Parathyroid adenoma (tissue), 2 donors: ENCODE data around the gene PRKRIP1.

ENCODE experiments used
- H2AFZ ChIP-seq: fragments of 300-600 bp; sonication (generic); one replicate; pipeline ENCODE4 v1.7.0; 2017; ENCODE audit warnings: antibody characterized with exemption, mild to moderate bottlenecking
- H3K27ac ChIP-seq: fragments of 300-600 bp; sonication (generic); one replicate; pipeline ENCODE4 v1.7.0; 2017
- H3K27me3 ChIP-seq: fragments of 300-600 bp; sonication (generic); one replicate; pipeline ENCODE4 v1.7.0; 2017; ENCODE audit warnings: low read length; ENCODE audit not compliant: control insufficient read depth, insufficient read depth
- H3K36me3 ChIP-seq: fragments of 300-600 bp; sonication (generic); one replicate; pipeline ENCODE4 v1.7.0; 2017; ENCODE audit warnings: low read length; ENCODE audit not compliant: control insufficient read depth, insufficient read depth
- H3K4me1 ChIP-seq: fragments of 300-600 bp; sonication (generic); one replicate; pipeline ENCODE4 v1.7.0; 2017; ENCODE audit warnings: control low read depth
- H3K4me2 ChIP-seq: fragments of 300-600 bp; sonication (generic); one replicate; pipeline ENCODE4 v1.7.0; 2017; ENCODE audit warnings: low read length
- H3K4me3 ChIP-seq: fragments of 300-600 bp; sonication (generic); one replicate; pipeline ENCODE4 v1.7.0; 2017; ENCODE audit warnings: low read depth, low read length
- H3K79me2 ChIP-seq: fragments of 300-600 bp; sonication (generic); one replicate; pipeline ENCODE4 v1.7.0; 2017; ENCODE audit warnings: control low read depth
- H3K9ac ChIP-seq: fragments of 300-600 bp; sonication (generic); one replicate; pipeline ENCODE4 v1.7.0; 2017; ENCODE audit warnings: mild to moderate bottlenecking
- H3K9me3 ChIP-seq: fragments of 300-600 bp; sonication (generic); one replicate; pipeline ENCODE4 v1.7.0; 2017; ENCODE audit warnings: low read length; ENCODE audit not compliant: control insufficient read depth
- TF ChIP-seq, protein P1 (sequence below): fragments of 300-600 bp; sonication (generic); IDR thresholded peaks from one replicate; pipeline ENCODE4 v1.7.0; 2017; ENCODE audit warnings: antibody characterized with exemption, mild to moderate bottlenecking
- donor health status: primary hyperparathyroidism.

Gene PRKRIP1

DNA sequence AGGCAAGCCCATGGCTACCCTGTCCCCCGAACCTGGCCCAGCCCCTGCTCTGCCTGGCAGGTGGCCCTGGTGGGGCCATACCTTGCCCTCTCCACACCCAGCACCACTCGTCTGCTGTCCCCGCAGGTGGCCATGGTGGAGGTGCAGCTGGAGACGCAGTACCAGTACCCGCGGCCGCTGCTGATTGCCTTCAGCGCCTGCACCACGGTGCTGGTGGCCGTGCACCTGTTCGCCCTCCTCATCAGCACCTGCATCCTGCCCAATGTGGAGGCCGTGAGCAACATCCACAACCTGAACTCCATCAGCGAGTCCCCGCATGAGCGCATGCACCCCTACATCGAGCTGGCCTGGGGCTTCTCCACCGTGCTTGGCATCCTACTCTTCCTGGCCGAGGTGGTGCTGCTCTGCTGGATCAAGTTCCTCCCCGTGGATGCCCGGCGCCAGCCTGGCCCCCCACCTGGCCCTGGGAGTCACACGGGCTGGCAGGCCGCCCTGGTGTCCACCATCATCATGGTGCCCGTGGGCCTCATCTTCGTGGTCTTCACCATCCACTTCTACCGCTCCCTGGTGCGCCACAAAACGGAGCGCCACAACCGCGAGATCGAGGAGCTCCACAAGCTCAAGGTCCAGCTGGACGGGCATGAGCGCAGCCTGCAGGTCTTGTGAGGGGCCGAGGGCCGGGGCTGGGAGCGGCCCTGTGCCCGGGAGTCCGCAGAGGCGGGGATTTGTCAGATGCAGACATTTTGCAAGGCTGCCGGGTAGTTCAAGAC lies 50.4 kb downstream of the PRKRIP1 start:
- no peak overlapping the region for H3K27ac ChIP-seq
- TF ChIP-seq, protein P1, sequence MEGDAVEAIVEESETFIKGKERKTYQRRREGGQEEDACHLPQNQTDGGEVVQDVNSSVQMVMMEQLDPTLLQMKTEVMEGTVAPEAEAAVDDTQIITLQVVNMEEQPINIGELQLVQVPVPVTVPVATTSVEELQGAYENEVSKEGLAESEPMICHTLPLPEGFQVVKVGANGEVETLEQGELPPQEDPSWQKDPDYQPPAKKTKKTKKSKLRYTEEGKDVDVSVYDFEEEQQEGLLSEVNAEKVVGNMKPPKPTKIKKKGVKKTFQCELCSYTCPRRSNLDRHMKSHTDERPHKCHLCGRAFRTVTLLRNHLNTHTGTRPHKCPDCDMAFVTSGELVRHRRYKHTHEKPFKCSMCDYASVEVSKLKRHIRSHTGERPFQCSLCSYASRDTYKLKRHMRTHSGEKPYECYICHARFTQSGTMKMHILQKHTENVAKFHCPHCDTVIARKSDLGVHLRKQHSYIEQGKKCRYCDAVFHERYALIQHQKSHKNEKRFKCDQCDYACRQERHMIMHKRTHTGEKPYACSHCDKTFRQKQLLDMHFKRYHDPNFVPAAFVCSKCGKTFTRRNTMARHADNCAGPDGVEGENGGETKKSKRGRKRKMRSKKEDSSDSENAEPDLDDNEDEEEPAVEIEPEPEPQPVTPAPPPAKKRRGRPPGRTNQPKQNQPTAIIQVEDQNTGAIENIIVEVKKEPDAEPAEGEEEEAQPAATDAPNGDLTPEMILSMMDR = no peak
- no peaks in the 10 kb centered on the region for H3K36me3 ChIP-seq
- H2AFZ ChIP-seq = no peak overlapping the region
- H3K9ac ChIP-seq = no peak overlapping the region
- no peaks in the 10 kb centered on the region for H3K9me3 ChIP-seq
- no peaks in the 10 kb centered on the region for H3K79me2 ChIP-seq
- no peak overlapping the region for H3K4me2 ChIP-seq
- H3K27me3 ChIP-seq = no peaks in the 10 kb centered on the region
- H3K4me1 ChIP-seq = no peaks in the 10 kb centered on the region
- H3K4me3 ChIP-seq = no peak overlapping the region

GRCh38 chr7:102447311-102447710 lies 51.1 kb downstream of the PRKRIP1 start:
- no peaks in the 10 kb centered on the region for H3K4me1 ChIP-seq
- no peaks in the 10 kb centered on the region for H3K36me3 ChIP-seq
- H3K4me3 ChIP-seq = no peak overlapping the region
- no peak overlapping the region for H3K27ac ChIP-seq
- TF ChIP-seq, protein P1 = no peak
- H3K9ac ChIP-seq = no peak overlapping the region
- H2AFZ ChIP-seq = no peak overlapping the region
- H3K27me3 ChIP-seq = no peaks in the 10 kb centered on the region
- no peak overlapping the region for H3K4me2 ChIP-seq
- H3K79me2 ChIP-seq = no peaks in the 10 kb centered on the region
- no peaks in the 10 kb centered on the region for H3K9me3 ChIP-seq

GRCh38 chr7:102449136-102449535 lies 53.0 kb downstream of the PRKRIP1 start:
- Histone ChIP-seq H2AFZ (no peak overlapping the region), H3K9ac (no peak overlapping the region), H3K27ac (no peak overlapping the region), H3K4me3 (no peak overlapping the region), H3K9me3 (no peaks in the 10 kb centered on the region), H3K79me2 (no peaks in the 10 kb centered on the region), H3K4me2 (no peak overlapping the region), H3K27me3 (no peaks in the 10 kb centered on the region), H3K4me1 (no peaks in the 10 kb centered on the region), H3K36me3 (no peaks in the 10 kb centered on the region)
- TF ChIP-seq, protein P1 = no peak

DNA sequence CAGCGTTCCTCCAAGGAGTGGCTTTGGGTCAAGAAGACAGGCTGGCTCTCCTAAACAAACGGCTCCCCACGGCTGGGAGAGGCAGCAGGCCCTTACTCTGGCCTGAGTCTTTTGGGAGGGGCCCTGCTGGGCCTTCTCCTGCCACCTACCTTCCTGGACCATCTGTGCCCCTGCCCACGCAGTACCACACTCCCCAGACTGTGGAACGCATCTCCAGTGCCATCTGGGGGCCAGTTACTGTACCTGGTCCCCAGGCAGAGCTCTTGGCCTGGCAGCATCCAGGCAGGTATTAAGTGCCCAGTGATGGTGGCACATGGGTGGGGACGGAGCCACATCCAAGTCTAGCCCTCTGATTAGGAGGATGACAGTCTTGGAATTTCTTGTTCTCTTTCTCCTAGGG lies 54.1 kb downstream of the PRKRIP1 start:
- Histone ChIP-seq H3K9me3 (no peaks in the 10 kb centered on the region), H3K9ac (no peak overlapping the region), H2AFZ (no peak overlapping the region), H3K36me3 (no peaks in the 10 kb centered on the region), H3K27ac (no peak overlapping the region), H3K4me3 (no peak overlapping the region), H3K4me1 (no peaks in the 10 kb centered on the region), H3K4me2 (no peak overlapping the region), H3K79me2 (no peaks in the 10 kb centered on the region), H3K27me3 (no peaks in the 10 kb centered on the region)
- TF ChIP-seq, protein P1 = peak; percentile 45
